Fibroblast of skin of left quadriceps (primary cell): ENCODE measurements around the gene PLCL2.
"Not testable (repeated sequence)": the region's sequence is repeated elsewhere in the genome, so short reads cannot be mapped to it uniquely, and the experiment has no call there.

Source experiments
- DNase-seq, 2 experiments: peaks; one replicate each; pipeline ENCODE4 v3.0.0-alpha.2; 2013; ENCODE audit warnings: low read depth in 2 of 2

Gene PLCL2

DNA sequence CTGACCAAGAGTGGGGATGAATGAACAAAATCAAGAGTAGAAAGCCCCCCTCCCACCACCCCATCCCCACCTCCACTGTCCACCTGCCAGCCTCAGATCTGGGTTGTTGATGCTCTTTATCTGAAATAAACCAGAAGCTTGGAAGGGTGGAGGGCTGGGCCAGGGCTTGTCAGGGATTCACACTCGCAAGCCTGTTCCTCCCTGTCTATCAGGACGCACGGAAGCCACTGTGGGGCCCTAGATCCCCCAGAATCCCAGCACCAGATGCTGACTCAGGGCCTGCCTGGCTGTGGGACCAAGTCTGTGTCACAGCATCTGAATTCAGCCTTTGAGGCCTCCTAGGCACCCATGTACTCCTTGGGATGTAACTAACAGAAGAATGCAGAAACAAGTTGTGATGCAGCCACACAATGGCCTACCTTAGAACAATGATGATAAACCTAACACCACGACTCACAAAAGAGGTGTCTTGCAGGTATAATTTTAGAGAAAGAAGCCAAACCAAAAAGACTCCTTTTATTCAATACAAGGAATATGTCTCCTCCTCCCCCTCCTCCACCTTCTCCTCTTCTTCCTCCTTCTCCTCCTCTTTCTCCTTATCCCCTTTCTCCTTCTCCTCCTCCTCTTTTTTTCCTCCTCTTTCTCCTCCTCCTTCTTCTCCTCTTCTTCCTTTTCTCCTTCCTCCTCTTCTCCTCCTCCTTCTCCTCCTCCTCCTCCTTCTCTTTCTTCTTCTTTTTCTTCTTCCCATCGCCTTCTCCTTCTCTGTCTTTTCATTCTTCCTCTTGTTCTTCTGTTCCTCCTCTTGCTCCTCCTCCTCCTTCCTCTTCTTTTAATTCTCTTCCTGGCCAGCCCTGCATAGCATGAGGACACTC, 234.7 kb downstream of the PLCL2 start:
- DNase-seq = no peak

DNA sequence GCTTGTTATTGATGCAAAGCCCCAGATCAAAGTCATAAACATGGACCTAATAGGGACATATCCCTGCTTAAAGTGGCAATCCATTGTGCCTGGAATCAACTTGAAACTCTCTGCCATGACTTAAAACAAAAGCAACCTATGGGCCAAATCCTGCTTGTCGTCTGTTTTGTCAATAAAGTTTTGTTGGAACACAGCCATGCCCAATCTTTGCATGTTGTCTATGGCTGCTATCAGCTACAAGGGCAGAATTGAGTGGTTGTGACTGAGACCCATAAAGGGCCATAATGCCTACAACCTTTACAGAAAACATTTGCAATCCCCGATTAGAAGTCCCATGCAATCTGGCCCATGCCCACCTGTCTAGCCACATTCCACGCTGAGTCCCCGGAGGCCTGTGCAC, 235.4 kb downstream of the PLCL2 start:
- DNase-seq = no peak

DNA sequence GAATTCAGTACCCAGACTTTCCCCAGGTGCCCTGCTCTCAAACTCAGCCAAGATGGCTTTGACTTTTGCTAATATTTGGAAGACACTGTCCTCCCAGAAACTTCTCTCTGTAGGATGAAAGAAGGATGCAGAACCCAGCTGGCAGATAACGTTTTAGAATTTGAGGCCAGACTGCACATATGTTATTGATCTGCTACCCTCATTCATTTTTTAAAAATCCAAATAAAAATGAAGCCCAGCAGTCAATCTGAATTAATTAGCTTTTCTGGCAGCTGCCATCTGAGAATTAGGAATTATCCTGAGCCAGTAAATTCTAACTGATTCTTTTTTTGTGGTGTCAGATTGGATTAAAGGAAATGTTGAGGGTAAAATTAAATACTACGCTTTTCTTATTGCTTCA, 236.6 kb downstream of the PLCL2 start:
- no peak for DNase-seq

DNA sequence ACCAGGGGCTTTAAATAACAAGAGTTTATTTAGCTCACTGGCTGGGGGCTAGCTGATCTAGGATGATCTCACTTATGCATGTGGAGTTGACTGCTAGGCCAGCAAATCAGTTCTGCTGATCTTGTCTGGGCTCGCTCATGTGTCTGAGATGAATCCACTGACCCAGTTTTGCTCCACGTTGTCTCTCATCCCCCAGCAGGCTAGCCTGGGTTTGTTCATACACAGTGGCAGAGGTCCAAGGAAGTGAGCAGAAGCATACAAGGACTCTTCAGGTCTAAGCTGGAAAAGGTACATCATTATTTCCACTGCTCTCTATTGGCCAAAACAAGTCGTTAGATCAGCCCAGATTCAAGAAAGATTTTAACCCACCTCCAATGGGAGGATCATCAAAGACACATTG, 238.0 kb downstream of the PLCL2 start:
- no peak for DNase-seq

DNA sequence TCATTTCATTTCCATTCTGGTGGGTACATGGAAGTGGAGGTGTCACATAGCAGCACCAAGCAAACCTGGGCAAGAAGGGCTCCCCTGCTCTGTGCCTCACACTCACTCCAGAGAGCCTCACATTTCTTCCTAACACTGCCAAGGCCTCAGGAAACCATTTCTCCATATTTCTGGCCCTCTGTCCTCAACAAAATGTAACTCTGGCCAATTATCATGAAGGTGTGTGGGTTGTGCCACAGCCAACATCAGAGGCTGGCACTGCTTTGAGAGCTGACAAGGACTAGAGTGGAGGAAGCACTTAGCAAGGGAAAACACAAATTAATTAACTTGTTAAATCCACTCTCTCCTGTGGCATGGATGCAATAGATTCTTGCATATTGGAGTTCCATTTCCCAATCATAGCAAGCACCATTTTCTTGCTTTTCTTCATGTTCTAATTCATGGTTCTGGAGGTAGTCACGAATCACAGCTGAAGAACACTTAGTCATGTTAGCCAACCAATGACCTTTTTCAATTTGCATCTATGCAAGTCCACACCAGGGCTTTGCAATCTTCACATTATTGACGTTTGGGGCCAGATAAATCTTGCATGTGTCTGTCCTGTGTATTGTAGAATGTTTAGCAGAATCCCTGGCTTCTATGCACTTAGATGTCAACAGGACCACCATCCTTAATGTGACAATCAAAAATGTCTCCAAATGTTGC, 241.1 kb downstream of the PLCL2 start:
- DNase-seq = no peak

DNA sequence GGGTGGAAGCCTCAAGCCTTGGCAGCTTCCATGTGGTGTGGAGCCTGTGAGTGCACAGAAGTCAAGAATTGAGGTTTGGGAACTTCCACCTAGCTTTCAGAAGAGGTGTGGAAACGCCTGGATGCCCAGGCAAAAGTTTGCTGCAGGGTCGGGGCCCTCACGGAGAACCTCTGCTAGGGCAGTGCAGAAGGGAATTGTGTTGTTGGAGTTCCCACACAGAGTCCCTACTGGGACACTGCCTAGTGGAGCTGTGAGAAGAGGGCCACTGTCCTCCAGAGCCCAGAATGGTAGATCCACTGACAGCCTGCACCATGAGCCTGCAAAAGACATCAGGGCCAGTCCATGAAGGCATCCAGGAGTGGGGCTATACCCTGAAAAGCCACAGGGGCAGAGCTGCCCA, 243.9 kb downstream of the PLCL2 start:
- DNase-seq = not testable (repeated sequence)

DNA sequence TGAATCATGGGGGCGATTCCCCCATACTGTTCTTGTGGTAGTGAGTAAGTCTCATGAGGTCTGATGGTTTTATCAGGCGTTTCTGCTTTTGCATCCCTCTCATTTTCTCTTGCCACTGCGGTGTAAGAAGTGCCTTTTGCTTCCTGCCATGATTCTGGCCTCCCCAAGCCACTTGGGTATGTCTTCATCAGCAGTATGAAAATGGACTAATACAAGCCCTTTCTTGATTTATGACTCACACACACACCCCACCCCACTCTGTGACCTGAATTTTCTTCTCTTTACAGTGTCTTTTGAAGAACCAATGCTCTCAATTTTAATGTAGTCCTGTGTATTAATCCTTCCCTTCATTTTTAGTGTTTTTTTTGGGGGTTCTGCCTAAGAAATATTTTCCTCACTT, 244.8 kb downstream of the PLCL2 start:
- DNase-seq = no peak

DNA sequence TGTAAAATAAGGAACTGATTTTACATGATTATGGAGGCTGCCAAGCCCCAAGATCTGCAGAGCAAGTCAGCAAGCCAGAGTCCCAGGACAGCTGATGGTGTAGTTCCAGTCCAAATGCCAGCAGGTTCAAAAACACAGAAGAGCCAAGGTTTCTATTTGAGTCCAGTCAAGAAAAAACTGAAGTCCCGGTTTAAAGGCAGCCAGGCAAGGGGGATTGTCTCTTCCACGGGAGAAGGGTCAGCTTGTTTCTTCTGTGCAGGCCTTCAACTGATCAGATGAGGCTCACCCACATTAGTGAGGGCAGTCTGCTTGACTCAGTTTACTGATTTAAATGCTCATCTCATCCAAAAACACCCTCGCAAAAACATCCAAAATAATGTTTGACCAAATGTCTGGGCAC, 246.2 kb downstream of the PLCL2 start:
- no peak for DNase-seq

DNA sequence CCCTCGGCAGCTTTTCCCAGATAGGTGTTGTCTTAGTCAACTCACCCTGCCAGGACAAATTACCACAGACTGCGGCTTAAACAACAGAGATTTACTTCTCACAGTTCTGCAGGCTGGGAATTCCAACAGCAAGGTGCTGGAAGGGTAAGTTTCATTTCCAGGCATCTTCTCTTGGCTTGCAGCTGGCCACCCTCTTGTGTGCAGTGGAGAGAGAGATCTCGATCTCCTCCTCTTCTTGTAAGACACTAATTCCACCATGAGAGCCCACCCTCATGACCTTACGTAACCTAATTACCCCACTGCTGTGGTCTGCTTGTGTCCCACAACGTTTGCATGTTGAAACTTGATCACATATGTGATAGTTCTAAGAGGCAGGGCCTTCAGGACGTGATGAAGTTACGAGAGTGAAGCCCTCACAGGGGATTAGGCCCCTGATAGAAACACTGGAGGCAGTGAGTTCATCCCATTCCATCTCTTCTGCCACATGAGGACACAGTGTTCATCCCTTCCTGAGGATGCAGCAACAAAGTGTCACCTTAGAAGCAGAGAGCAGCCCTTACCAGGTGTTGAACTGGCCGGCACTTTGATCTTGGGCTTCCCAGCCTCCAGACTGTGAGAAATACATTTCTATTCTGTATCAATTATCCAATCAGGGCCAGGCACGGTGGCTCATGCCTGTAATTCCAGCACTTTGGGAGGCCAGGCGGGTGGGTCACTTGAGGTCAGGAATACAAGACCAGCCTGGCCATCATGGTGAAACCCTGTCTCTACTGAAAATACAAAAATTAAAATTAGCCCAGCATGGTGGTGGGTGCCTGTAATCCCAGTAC, 247.7 kb downstream of the PLCL2 start:
- DNase-seq = no peak

DNA sequence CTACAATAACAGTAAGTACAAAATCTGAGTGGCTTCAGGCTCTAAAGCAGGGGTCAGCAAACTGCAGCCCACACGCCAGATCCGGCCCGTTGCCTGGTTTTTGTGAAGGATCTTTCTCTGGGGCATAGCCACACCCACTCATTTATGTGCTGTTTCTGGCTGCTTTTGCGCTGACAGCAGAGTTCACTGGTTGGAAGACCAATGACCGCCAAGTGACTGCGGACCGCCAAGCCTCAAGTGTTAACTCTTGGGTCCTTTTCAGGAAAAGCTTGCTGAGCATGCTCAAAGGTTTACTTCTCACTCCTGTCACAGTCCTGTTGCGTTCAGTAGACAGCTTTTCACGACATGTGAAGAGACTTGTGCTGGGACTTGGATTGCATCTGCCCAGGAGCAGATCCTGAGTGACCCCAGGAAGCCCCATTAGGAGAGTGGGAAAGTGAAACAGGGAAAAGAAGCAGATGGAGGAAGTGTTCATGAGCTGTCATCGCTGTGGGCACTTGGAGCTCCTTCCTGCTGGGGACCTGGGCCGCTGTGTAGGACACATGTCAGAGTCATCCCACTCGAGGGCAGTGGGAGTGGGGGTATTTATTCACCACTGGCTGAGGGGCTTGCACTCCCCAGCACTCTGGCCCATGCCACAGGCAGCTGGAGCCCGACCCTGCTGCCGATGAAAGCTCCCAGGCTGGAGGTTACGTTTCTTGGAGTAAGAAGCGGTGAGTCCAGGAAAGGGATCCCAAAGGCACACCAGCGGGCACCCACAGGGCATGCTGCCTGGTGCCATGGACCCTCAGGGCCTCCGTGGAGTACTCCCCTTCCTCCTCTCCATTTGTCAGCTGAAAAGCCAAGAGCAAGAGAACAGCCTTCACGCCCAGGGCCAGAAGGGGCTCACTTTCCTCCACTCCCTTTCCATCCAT, 249.1 kb downstream of the PLCL2 start:
- no peak for DNase-seq

DNA sequence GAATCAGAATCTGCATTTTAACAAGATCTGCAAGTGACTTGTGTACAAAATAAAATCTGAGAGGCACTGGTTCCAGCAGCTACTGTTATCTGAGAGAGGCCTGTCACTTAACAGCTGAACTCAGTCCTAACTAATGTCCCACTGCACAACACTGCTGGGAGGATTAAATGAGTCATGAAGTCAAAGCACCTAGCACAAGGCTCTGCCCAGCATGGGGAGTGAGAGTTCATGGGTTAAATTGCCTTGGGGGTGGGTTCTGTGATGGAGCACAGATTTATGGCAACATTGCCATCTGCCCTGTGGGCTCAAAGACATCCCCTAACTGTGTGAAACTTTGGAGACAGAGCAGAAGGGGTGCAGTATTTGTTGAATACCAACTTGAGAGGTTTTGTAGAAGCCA, 250.9 kb downstream of the PLCL2 start:
- DNase-seq = no peak

DNA sequence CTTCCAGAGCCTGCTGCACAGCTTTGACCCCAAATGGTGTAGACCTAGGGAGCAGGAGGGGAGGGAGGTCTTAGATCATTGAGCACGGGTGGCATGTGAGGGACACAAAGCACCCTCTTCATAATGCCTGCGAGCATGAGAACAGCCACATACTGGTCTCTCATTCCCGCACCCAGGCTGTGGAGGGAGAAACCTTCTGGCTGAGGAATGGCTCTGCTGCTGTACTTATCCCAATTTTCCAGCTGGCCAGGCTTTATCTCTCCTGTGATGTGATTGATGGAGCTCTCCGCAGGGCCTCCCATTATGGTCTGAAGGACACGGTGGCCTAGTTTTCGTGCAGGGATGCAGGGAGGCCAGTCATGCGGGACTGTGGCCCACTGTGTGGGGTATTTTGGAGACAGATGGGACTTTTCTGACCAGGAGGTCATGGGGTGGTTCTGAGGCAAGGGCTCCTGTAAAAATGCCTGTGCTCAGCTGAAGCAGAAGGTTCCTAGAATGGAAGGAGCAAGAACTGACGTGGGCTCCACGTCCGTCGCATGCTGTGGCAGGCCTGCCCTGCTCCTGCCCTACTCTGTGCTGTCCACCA, 251.5 kb downstream of the PLCL2 start:
- no peak for DNase-seq

DNA sequence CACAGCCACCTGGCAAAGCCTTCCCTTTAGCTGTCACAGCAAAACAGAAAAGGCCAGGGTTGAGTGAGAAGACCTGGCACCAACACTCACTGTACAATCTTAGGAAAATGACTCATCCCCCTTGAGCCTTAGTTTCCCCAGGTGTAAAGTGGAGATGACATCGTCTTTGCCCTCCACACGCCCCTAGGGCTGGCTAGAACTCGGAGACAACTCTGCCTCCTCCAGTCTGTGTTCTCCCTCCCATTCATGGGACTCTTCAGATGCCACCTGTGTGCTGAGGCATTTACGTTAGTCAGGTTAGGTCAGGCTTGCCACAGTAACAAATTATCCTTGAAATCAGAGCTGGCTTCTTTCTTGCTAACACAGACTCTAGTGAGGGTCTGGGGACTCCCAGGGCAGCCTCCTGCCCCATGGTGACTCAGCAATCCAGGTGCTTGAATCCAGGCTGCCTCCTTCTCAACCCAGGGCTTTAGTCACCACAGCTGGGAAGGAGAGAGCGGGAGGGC, 252.6 kb downstream of the PLCL2 start:
- no peak for DNase-seq

DNA sequence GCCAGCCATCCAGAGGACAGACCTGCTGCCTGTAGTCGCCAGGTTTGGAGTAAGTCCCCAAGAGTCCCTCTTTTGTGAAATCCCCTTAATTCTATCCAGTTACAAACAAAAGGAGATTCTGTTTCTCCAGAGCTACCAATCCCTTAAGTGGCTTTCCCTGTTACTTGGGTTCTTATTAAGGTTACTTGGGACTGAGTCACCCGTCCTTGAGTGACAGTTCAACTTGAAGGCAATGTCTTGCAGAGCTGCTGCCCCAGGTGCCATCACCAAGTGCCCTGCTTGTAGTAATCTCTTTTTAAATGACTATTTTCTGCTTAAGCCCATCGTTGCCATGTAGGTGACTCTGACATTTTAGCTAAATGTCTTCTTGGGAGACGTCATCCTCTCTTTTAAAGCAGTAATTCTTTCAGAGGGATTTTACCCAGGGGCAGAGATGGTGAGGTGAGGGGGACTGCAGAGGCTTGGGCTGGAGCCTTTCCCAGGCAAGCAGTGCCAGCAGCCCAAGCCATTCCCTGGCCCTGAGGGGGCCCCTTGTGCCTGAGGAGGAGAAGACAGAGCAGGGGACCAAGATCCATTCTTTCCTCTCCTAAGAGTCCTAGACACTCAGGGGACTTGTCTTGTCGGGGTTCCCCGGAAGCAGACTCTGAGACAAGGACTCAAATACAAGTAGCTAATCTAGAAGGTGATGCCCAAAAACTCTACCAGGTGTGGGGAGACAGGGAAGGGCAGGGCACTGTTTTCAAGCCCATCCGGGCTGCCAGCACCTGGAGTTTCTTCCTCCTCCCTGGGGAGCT, 253.7 kb downstream of the PLCL2 start:
- no peak for DNase-seq
